Activated CD4-positive, alpha-beta T cell treated with anti-CD3 and anti-CD28 coated beads for 4 hours (primary cell): ENCODE data around the gene SPATA31E1.
"Not testable (repeated sequence)": the region's sequence is repeated elsewhere in the genome, so short reads cannot be mapped to it uniquely, and the experiment has no call there.

Experiments
- DNase-seq, 2 donors: peaks; one replicate each; pipeline ENCODE4 v3.0.0-alpha.2; 2020

Gene SPATA31E1

GRCh38 chr9:87882627-87883026 lies at the start of gene SPATA31E1:
TSS of gene SPATA31E1 (plus strand) at chr9:87882877. CDS start at chr9:87882892, 15 bp downstream.
- DNase-seq, result no peak

- DNase-seq, result no peak
Observed at GRCh38 chr9:87834357-87834756, 48.3 kb upstream of the SPATA31E1 start.

GRCh38 chr9:87836536-87836935 lies 46.1 kb upstream of the SPATA31E1 start:
- no peak for DNase-seq

- no peak for DNase-seq
Observed at GRCh38 chr9:87836951-87837705, 45.5 kb upstream of the SPATA31E1 start.

DNA sequence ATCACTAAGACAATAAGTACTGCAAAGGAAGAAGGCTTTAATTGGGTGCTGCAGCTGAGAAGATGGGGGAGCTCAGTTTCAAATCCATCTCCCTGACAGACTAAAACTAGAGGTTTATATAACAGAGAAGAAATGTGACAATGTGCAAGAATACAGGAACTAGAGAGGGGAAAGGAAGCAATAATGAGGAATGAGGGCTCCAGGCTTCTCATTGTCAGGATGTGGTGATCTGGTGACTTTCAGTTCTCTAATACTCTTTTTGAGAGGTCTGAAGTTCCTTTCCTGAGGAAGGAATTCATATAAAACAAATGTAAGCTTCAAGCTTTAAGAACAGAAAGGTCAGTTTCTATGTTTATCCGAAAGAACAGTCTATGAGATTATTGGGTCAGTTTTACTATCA lies 42.5 kb upstream of the SPATA31E1 start:
- DNase-seq, result no peak

GRCh38 chr9:87842878-87843585 lies 39.6 kb upstream of the SPATA31E1 start:
- DNase-seq, result no peak

GRCh38 chr9:87844506-87844905 lies 38.2 kb upstream of the SPATA31E1 start:
- DNase-seq, result no peak

DNA sequence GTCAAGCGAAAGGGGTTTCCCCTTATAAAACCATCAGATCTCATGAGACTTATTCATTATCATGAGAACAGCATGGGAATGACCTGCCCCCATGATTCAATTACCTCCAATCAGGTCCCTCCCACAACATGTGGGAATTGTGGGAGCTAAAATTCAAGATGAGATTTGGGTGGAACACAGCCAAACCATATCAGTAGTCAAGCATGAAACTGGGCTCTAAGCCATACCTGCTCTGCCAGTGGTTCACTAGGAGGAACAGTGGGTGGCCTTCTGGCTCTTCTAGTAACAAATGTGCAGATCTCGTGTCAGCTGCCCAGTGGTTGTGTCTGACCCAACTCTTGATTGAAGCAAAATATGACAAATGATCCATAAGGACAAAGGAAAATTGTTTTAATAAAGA lies 34.9 kb upstream of the SPATA31E1 start:
- DNase-seq, result not testable (repeated sequence)

DNA sequence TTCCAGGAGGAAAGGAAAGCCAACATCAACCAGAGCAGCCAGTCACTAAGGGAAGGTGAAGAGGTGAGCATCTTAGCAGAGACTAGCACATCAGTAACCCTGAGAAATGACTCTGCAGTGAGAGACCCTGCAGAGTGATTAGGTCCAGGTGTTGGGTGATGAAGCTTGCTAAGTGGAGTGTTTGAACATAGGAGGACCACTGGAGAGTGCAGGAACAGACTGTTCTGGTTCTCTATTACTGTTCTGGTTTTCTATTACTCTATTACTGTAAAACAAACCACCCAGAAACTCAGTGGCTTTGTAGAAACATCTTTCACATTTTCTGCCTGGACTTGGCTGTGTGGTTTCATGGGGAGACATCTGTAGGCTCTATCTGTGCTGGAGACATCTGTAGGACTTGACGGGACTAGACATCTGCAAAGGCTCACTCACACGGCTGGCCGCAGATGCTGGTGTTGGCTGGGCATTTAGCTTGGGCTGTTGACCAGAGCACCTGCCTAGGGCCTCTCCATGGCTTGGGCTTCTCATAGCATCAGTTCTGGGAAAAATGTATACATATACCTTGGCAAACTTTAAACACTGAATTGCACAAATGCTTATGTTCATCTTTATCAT lies 33.4 kb upstream of the SPATA31E1 start:
- no peak for DNase-seq

DNA sequence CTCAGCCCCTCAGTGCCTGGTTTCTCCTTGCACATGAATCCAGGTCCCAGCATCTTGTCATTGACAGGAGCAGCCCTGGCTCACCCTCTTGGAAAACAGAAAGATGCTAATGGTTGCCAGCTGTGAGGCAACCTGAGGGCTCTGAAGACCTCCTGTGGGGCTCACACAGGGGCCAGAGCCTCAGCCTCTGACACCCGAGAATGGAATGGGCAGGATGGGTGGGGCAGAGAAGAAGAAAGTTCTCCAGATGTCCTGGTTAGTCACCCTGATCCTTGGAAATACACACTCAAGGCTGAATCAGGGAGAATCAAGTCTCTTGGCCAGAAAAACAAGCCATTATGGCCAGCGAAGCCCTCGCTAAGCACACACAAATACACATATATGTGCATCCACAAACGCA lies 32.3 kb upstream of the SPATA31E1 start:
- no peak for DNase-seq

GRCh38 chr9:87851186-87851585 lies 31.5 kb upstream of the SPATA31E1 start:
- DNase-seq, result not testable (repeated sequence)

DNA sequence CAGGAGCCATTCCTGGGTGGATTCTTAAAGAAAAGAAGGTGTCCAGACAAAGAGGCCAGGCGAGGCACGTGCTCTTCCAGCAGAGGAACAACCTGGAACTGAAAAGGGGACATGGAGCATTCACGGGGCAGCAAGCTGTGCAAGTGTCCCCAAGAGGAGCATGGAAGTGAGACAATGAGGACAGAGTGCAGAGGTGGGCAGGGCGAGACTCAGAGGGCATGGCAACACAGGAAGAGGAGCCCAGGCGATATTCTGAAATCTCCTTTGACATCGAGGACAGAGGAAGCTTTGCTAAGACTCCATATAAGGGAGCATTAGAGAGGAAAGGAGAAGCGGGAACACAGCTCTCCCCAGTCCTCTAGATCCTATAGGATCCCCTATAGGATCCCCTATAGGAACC lies 29.4 kb upstream of the SPATA31E1 start:
- DNase-seq, result no peak

DNA sequence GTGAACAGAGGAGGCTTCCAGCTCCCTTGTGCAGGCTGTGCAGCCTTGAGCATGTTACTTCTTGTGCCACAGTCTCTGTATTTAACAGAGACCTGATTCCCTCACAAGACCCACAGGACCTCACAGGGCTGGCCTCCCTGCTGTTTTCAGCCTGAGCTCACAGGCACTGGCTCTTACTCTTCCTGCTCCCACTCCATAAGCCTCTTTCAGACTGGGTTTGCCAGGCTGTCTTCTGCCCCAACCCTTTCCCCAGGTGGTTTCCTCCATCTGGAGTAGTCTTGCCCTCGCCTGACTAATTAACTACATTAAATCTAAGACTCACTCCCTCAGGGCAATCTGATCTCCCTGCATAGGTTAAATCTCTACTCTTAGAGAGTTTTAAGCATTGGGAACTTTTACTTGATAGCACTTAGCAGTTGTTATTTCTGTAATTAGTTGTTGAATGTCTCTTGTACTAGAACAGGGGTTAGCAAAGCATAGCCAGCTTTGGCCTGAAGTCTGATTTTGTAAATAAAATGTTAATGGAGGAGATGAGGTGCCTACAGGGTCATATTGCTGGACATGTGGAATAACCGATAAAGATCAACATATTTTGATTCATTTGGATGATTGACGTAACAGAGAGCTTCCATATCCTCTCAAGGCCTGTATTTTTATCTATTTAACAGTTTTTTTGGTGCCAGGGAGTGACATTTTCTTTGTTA lies 28.6 kb upstream of the SPATA31E1 start:
- no peak for DNase-seq

GRCh38 chr9:87854580-87854955 lies 28.1 kb upstream of the SPATA31E1 start:
- DNase-seq, result no peak

- DNase-seq, result no peak
Observed at GRCh38 chr9:87855061-87855460, 27.6 kb upstream of the SPATA31E1 start.

DNA sequence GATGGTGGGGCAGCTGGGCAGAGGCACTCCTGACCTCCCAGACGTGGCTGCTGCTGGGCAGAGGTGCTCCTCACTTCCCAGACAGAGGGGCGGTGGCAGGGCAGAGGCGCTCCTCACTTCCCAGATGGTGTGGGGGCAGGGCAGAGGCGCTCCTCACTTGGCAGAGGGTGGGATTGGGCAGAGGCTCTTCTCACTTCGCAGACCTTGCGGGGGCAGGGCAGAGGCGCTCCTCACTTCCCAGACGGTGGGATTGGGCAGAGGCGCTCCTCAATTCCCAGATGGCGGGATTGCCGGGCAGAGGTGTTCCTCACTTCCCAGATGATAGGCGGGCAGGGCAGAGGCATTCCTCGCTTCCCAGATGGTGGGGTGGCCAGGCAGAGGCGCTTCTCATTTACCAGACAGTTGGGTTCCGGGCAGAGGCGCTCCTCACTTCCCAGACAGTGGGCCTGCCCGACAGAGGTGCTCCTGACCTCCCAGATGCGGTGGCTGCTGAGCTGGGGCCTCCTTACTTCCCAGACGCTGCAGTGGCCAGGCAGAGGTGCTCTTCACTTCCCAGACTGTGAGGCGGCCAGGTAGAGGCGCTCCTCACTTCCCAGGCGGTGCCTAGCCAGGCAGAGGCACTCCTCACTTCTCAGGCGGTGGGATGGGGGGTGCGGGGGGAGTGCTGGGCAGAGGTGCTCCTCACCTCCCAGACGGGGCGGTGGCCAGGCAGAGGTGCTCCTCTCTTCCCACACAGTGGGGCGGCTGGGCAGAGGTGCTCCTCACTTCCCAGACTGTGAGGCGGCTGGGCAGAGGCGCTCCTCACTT lies 25.3 kb upstream of the SPATA31E1 start:
- DNase-seq, result no peak

DNA sequence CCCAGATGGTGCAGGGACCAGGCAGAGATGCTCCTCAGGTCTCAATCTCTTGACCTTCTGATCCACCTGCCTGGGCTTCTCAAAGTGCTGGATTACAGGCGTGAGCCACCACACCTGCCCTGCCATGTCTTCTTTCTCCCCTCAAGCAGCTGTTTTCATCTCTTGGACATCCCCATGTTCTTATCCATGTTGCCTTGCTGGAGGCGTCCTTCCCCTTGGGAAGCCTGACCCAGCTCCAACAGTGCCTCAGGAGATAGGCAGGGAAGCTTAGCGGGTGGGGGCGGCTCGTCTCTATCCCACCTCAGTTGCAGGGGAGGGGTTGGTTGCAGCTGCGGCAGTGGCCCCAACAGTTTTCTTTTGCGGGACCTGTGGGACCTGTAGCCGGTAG lies 24.7 kb upstream of the SPATA31E1 start:
- DNase-seq, result no peak

DNA sequence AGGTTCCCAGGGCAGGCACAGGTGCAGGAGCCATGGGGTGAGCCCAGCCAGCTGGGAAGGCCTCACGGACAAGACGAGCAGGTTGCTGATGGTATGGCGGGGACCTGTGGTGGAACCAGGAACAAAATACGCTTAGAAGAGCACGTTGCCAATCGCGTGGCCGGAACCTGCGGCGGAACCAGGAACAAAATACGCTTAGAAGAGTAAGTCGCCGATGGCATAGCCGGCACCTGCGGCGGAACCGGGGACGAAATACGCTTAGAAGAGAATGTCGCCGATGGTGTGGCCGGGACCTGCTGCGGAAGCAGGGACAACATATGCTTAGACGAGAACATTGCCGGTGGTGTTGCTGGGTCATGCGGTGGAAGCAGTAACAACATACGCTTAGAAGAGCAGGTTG lies 23.5 kb upstream of the SPATA31E1 start:
- DNase-seq, result no peak

DNA sequence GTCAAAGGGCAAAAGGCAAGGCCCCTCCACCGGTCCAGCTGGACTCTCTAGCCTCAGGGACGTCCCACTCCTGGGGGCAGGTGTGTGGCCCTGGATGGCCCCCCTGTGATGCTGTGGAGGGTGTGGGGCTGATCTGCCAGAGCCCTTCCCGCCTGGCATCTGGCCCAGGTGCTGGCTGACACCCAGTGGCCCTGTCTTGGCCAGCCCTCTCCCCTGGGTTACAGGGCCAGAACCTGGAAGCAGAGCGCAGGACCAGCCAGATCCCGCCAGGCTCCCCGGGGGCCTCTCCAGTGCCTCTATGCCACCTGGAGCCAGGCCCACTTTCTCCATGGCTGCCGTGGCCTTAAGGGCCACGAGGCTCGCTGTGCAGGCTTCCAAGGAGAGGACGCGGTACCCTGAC lies 22.9 kb upstream of the SPATA31E1 start:
- no peak for DNase-seq

DNA sequence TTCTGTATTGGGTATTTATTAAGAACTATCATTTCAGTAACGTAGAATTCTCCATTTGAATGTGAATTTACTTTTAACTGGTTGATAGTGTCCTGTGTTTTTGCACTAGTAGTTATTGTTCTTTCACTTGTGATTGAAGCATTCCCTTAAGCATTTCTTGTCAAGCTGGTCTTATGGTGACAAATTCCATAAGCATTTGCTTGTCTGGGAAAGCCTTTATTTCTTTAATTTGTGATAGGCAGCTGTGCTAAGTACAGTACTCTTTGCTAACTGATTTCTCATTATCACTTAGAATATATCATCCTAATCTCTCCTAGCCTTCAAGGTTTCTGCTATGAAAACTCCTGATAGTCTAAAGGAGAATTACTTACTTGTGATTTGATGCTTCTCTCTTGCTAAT lies 21.3 kb upstream of the SPATA31E1 start:
- no peak for DNase-seq

DNA sequence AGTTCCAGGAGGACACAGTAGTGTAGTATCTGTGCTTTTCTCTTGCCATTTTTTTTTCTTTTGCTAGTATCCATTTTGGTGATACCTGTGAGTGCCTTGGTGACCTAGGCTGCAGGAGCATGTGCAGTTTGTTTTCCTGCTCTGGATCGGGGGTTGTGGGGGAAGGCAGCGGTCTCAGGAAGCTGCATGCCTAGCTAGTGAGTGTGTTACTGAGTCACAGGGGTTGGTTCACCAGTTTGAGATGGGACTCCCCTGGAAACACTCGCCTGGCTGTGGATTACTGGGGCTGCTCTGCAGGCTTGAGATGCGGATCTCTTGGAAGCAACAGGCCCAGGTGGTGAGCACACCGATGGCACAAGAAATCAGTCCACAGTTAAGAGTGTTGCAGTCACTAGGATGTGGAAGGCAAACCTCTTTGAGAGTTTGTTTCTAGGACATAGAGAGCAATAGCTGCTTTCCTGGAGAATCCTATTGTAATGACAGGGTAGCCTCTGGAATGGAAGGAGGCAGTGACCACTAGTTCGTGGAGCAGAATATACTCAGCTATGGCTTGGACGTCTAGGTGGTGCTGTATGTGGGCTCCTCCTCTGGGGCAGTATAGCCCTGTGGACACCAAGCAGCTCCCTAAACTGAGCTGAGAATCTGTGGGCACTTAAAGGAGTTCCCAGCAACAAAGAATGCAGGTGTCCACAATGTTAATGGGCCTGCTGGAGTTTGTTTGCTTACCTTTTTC lies 20.0 kb upstream of the SPATA31E1 start:
- no peak for DNase-seq
